HepG2 (cell line): ENCODE data around the gene CITED4. TPM values are rescaled to one million over a fixed set of nuclear protein-coding genes. Genes with fewer than 3 reads are reported as not detected.

Experiments used
- ATAC-seq: fragments of 200-7000 bp; cut with Tn5 transposase; 3 replicates; pipeline ENCODE4 v1.9.1; 2020; ENCODE audit warnings: mild to moderate bottlenecking, moderate library complexity
- BruUV-seq: library from RNA; stranded (reverse); fragments of 400-500 nt; replicated peaks from 2 replicates; lab custom pipeline; 2021; lab: Mats Ljungman, UMichigan
- CTCF ChIA-PET: fragments of 300-600 bp; formaldehyde crosslinking; extraction: SDS; loops from one replicate; lab custom pipeline; 2021; ENCODE audit warnings: low total read pairs, inconsistent platforms, low intra/inter-chr PET ratio; lab: Yijun Ruan, JAX
- POLR2A ChIA-PET: fragments of 350-600 bp; sonication (Branson Sonifier 250); formaldehyde crosslinking; loops from one replicate; lab custom pipeline; 2020; ENCODE audit warnings: antibody characterized with exemption, inconsistent platforms; lab: Yijun Ruan, JAX
- DNase-seq: peaks from one replicate; pipeline ENCODE4 v3.0.0-alpha.2; 2015; ENCODE audit warnings: low spot score
- FAIRE-seq: peaks from 3 replicates; lab custom pipeline; 2011; peaks lifted over from hg19 to GRCh38; lab: Jason Lieb, UNC
- H2AFZ ChIP-seq: one replicate; pipeline ENCODE4 v1.6.1; 2011; ENCODE audit warnings: low read length, inconsistent platforms
- H3K27ac ChIP-seq: fragments of 300-600 bp; 3 replicates; pipeline ENCODE4 v1.8.0; 2011; ENCODE audit warnings: mixed run types, mild to moderate bottlenecking, mixed read lengths, low read length, inconsistent platforms; ENCODE audit not compliant: insufficient read depth; ENCODE audit errors: extremely low read length
- H3K27me3 ChIP-seq, 2 experiments: fragments of 200-600 bp in 1 of 2; 2 replicates in 1 of 2; 3 replicates in 1 of 2; pipeline versions ENCODE4 v1.6.0 to v1.8.0; 2011; ENCODE audit warnings: low read length in 2 of 2, mild to moderate bottlenecking in 2 of 2, moderate library complexity in 2 of 2, inconsistent platforms in 1 of 2; ENCODE audit not compliant: insufficient read depth in 2 of 2, control insufficient read depth in 1 of 2
- H3K36me3 ChIP-seq, 2 experiments: fragments of 200-600 bp in 1 of 2; replicated peaks in 1 of 2; 2 replicates in 1 of 2; 3 replicates in 1 of 2; pipeline versions ENCODE4 v1.5.1 to v1.8.0; 2011; ENCODE audit warnings: low read length in 2 of 2, inconsistent platforms in 1 of 2; ENCODE audit not compliant: insufficient read depth in 2 of 2, control insufficient read depth in 1 of 2
- H3K4me1 ChIP-seq: 2 replicates; pipeline ENCODE4 v1.5.1; 2012; ENCODE audit warnings: low read length, inconsistent platforms; ENCODE audit not compliant: insufficient read depth
- H3K4me2 ChIP-seq: 2 replicates; pipeline ENCODE4 v1.6.0; 2011; ENCODE audit warnings: low read depth, low read length, inconsistent platforms
- H3K4me3 ChIP-seq, 3 experiments: fragments of 200-600 bp in 1 of 3; sonication (generic), shearing (Covaris generic) in 1 of 3; replicated peaks in 1 of 3; 2 replicates each; pipeline ENCODE4 v1.5.1; 2011 to 2016; ENCODE audit warnings: low read length in 3 of 3, inconsistent platforms in 2 of 3, low read depth in 2 of 3, mild to moderate bottlenecking in 2 of 3, control low read depth in 1 of 3, mixed read lengths in 1 of 3; ENCODE audit not compliant: insufficient read depth in 1 of 3
- H3K79me2 ChIP-seq: one replicate; pipeline ENCODE4 v1.6.1; 2011; ENCODE audit warnings: low read length, inconsistent platforms; ENCODE audit not compliant: insufficient read depth
- H3K9ac ChIP-seq: 2 replicates; pipeline ENCODE4 v1.6.0; 2011; ENCODE audit warnings: mild to moderate bottlenecking, low read depth, low read length, inconsistent platforms; ENCODE audit not compliant: insufficient read depth
- H3K9me3 ChIP-seq: 2 replicates; pipeline ENCODE4 v1.5.1; 2012; ENCODE audit warnings: mild to moderate bottlenecking, low read length
- H4K20me1 ChIP-seq: 2 replicates; pipeline ENCODE4 v1.6.0; 2011; ENCODE audit warnings: inconsistent platforms, mild to moderate bottlenecking, low read length, moderate library complexity; ENCODE audit not compliant: insufficient read depth
- TAF1 ChIP-seq: sonication (generic); formaldehyde crosslinking; IDR thresholded peaks from 2 replicates; pipeline ENCODE4 v1.4.0; 2020; ENCODE audit warnings: missing genetic modification reagents
- ZFP36L1 ChIP-seq: sonication (generic); formaldehyde crosslinking; IDR thresholded peaks from 2 replicates; pipeline ENCODE4 v1.8.0; 2022; ENCODE audit warnings: mild to moderate bottlenecking, missing genetic modification reagents, moderate library complexity
- ZNF331 ChIP-seq: sonication (generic); formaldehyde crosslinking; IDR thresholded peaks from 2 replicates; pipeline ENCODE4 v1.4.0; 2020; ENCODE audit warnings: missing genetic modification reagents
- WGBS: methylation state at CpG from one replicate; pipeline ENCODE4 v1.1.6; 2017; ENCODE audit warnings: low lambda C conversion rate; 5-methylcytosine and 5-hydroxymethylcytosine counted together
- in situ Hi-C: cut with HindIII; loops from 2 replicates; pipeline ENCODE4 v1.10.0; 2017; ENCODE audit warnings: low pct_unique_long_range_greater_than_20kb; ENCODE audit not compliant: extremely low pct_ligation_motif_present
- intact Hi-C: fragments of 100-400 bp; cut with micrococcal nuclease; formaldehyde crosslinking; loops from one replicate; pipeline ENCODE4 v1.10.0; 2022; ENCODE audit not compliant: unreplicated experiment
- polyA plus RNA-seq, 8 experiments: library from polyadenylated mRNA; depleted of rRNA in 3 of 8; stranded (reverse) in 7 of 8; unstranded in 1 of 8; fragments of >200 nt; fragmentation: Illumina TruSeq in 4 of 8; extraction: Trizol in 4 of 8; gene quantifications; 2 replicates each; pipeline versions ENCODE4 v1.2.1 to v1.2.3, GENCODE V29; 2011 to 2016; ENCODE audit warnings: low read depth in 4 of 8, missing spikeins in 1 of 8, mixed read lengths in 1 of 8; ENCODE audit not compliant: insufficient read depth in 1 of 8
- total RNA-seq, 5 experiments: library from RNA; depleted of rRNA; stranded (reverse); fragments of >200 nt; fragmentation: Illumina TruSeq; extraction: Trizol; gene quantifications; 2 replicates each; pipeline ENCODE4 v1.2.3, GENCODE V29; 2016; ENCODE audit warnings: low read depth in 1 of 5
- TF ChIP-seq, protein P1 (sequence below): sonication (generic); formaldehyde crosslinking; IDR thresholded peaks from 2 replicates; pipeline ENCODE4 v1.8.0; 2022; ENCODE audit warnings: missing genetic modification reagents, mild to moderate bottlenecking, inconsistent platforms, borderline replicate concordance
- TF ChIP-seq, protein P2 (sequence below): sonication (generic); formaldehyde crosslinking; IDR thresholded peaks from 2 replicates; pipeline ENCODE4 v1.4.0; 2020; ENCODE audit warnings: missing genetic modification reagents, mild to moderate bottlenecking, borderline replicate concordance

CITED4 gene
- total and polyA plus RNA-seq, 2 of the 13 experiments (the other 11 are each of a cell fraction or from before 2014, with no cell fraction given) = 1.5 to 9.9 TPM

DNA sequence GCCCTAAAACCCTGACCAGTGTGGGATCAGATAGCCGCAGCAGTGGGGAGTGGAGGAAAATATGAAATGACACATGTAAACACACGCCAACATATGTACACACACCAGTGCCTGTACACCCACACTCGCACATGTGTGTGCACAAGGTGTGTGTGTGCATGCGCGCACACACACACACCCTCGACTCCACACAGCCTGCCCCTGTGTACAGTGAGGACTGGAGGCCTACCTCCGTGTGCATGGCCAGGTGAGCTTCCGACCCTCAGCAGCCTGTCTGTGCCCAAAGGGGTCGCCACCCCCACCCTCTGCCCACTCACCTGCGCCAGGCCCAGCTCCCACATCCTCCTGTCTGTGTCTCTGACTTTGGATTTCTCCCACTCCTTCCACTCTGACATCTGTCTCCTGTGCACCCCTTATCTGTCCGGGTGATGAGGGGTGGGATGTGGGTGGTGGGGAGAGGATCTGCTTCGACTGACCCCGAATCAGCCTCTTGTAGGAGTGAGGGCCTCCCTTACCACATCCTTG is 31.7 kb downstream of the CITED4 start:
- no peak overlapping the region for H3K4me2 ChIP-seq
- H3K9ac ChIP-seq = no peak overlapping the region
- H4K20me1 ChIP-seq = no peaks in the 10 kb centered on the region
- in situ Hi-C loops (loop anchor here (10.0 kb wide), 1 partner anchor 206 kb away; no protein-coding TSS in a partner anchor), intact Hi-C loops (no loop called here)
- no peak overlapping the region for H3K27ac ChIP-seq
- H3K79me2 ChIP-seq = no peaks in the 10 kb centered on the region
- H3K4me1 ChIP-seq = peaks cover 31% of the 10 kb centered on the region
- no peak overlapping the region for H2AFZ ChIP-seq
- POLR2A ChIA-PET = no interaction called here
- H3K27me3 ChIP-seq = no peaks in the 10 kb centered on the region
- FAIRE-seq (no peak), ATAC-seq (no peak), DNase-seq (no peak)
- H3K4me3 ChIP-seq = no peak overlapping the region
- no TSS peak for BruUV-seq
- no peaks in the 10 kb centered on the region for H3K9me3 ChIP-seq
- CTCF ChIA-PET = no interaction called here
- no peaks in the 10 kb centered on the region for H3K36me3 ChIP-seq
- WGBS = 41% methylated on average over 9 of the region's 13 CpGs
- TF ChIP-seq TAF1 (CRISPR knock-in tag) (no peak), ZNF331 (CRISPR knock-in tag) (no peak), ZFP36L1 (CRISPR knock-in tag) (no peak)
- TF ChIP-seq, protein P1, sequence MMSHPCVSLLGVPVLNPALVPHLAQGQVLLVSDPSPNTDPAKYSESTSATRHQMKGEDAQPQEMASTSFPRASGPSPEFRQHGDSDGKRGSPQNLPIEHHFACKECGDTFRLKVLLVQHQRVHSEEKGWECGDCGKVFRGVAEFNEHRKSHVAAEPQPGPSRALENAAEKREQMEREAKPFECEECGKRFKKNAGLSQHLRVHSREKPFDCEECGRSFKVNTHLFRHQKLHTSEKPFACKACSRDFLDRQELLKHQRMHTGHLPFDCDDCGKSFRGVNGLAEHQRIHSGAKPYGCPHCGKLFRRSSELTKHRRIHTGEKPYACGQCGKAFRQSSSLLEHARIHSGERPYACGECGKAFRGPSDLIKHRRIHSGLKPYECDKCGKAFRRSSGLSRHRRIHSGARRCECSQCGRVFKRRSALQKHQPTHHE (CRISPR knock-in tag) = no peak
- TF ChIP-seq, protein P2, sequence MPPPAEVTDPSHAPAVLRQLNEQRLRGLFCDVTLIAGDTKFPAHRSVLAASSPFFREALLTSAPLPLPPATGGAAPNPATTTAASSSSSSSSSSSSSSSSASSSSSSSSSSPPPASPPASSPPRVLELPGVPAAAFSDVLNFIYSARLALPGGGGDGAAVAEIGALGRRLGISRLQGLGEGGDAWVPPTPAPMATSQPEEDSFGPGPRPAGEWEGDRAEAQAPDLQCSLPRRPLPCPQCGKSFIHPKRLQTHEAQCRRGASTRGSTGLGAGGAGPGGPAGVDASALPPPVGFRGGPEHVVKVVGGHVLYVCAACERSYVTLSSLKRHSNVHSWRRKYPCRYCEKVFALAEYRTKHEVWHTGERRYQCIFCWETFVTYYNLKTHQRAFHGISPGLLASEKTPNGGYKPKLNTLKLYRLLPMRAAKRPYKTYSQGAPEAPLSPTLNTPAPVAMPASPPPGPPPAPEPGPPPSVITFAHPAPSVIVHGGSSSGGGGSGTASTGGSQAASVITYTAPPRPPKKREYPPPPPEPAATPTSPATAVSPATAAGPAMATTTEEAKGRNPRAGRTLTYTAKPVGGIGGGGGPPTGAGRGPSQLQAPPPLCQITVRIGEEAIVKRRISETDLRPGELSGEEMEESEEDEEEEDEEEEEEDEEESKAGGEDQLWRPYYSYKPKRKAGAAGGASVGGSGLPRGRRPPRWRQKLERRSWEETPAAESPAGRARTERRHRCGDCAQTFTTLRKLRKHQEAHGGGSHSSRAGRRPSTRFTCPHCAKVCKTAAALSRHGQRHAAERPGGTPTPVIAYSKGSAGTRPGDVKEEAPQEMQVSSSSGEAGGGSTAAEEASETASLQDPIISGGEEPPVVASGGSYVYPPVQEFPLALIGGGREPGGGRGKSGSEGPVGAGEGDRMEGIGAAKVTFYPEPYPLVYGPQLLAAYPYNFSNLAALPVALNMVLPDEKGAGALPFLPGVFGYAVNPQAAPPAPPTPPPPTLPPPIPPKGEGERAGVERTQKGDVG (CRISPR knock-in tag) = no peak
- TF ChIP-seq, all 625 proteins: peak for 0
